Gastrocnemius medialis (tissue), 4 donors: ENCODE data around the gene GABARAPL2.

ENCODE experiments used
- POLR2A ChIP-seq, 2 donors: fragments of 450-650 bp; IDR thresholded peaks; one replicate each; pipeline ENCODE4 v1.6.1; 2017; ENCODE audit warnings: antibody characterized with exemption in 2 of 2, mild to moderate bottlenecking in 2 of 2, moderate library complexity in 2 of 2
- TF ChIP-seq, protein P1 (sequence below), 5 experiments: fragments of 450-650 bp in 3 of 5; fragments of 200-600 bp in 2 of 5; sonication (generic) in 2 of 5; IDR thresholded peaks in 4 of 5; conservative IDR thresholded peaks in 1 of 5; 1 replicate in 4 of 5; 2 replicates in 1 of 5; pipeline ENCODE4 v1.5.1; 2016 to 2019; ENCODE audit warnings: antibody characterized with exemption in 5 of 5, mild to moderate bottlenecking in 3 of 5, moderate library complexity in 3 of 5

DNA sequence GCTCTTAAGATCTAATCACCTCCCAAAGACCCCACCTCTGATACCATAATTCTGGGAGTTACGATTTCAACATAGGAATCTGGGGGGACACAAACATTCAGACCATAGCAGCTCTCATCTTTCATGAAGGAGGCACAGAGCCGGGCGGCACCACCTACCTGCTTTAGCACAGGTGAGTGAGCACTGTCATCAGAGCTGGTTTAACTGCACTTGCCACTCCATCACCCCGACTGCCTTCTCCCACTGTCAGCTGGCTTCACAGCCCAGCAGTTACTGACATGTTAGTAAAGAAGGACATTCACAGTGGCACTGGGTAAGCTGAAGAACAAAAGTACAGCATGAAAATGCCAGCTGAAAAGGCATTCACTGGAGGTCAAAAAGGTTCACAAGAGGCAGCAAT, 22.5 kb downstream of the GABARAPL2 start:
- TF ChIP-seq, protein P1, sequence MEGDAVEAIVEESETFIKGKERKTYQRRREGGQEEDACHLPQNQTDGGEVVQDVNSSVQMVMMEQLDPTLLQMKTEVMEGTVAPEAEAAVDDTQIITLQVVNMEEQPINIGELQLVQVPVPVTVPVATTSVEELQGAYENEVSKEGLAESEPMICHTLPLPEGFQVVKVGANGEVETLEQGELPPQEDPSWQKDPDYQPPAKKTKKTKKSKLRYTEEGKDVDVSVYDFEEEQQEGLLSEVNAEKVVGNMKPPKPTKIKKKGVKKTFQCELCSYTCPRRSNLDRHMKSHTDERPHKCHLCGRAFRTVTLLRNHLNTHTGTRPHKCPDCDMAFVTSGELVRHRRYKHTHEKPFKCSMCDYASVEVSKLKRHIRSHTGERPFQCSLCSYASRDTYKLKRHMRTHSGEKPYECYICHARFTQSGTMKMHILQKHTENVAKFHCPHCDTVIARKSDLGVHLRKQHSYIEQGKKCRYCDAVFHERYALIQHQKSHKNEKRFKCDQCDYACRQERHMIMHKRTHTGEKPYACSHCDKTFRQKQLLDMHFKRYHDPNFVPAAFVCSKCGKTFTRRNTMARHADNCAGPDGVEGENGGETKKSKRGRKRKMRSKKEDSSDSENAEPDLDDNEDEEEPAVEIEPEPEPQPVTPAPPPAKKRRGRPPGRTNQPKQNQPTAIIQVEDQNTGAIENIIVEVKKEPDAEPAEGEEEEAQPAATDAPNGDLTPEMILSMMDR (IDR thresholded peaks at IDR 0.05 in 4 of 5, conservative IDR thresholded peaks at IDR 0.05 in 1 of 5), result no peak
- no peak for TF ChIP-seq POLR2A (IDR thresholded peaks at IDR 0.05)
